ENCODE data around the gene ZNF516. TPM values are rescaled to one million over a fixed set of nuclear protein-coding genes. Genes with fewer than 3 reads are reported as not detected.
A peak's percentile ranks its signal among the peaks of the same experiment; 100 is the strongest.

Gene ZNF516
- total RNA-seq, 4 donors from 2014 or later = 20.5 to 55.4 (median 22.4) TPM

GRCh38 chr18:76416911-76417310, 78.1 kb downstream of the ZNF516 start:
- TF ChIP-seq POLR2AphosphoS5 (IDR thresholded peaks at IDR 0.05) = peak in 1 of 3 donors; percentile 39
- no peak for TF ChIP-seq CTCF (IDR thresholded peaks at IDR 0.05)
- H3K27me3 ChIP-seq = no peaks in the 10 kb centered on the region
- H3K27ac ChIP-seq = peak overlapping the region; percentile 36
- H3K9me3 ChIP-seq = no peaks in the 10 kb centered on the region
- peak overlapping the region; percentile 10 for H3K4me3 ChIP-seq
- H3K4me1 ChIP-seq = peaks cover 23% of the 10 kb centered on the region
- H3K36me3 ChIP-seq = no peaks in the 10 kb centered on the region
- peak in 1 of 2 donors; percentile 57 for DNase-seq (ENCODE audit: low spot score in 2 of 2)
- WGBS = 49% methylated on average over 9 of the region's 9 CpGs

- peaks cover 27% of the 10 kb centered on the region for H3K4me1 ChIP-seq
- TF ChIP-seq CTCF (IDR thresholded peaks at IDR 0.05) (no peak), POLR2AphosphoS5 (IDR thresholded peaks at IDR 0.05) (no peak), POLR2A (IDR thresholded peaks at IDR 0.05) (no peak), EP300 (IDR thresholded peaks at IDR 0.05) (no peak)
- H3K4me3 ChIP-seq = no peak overlapping the region
- DNase-seq (ENCODE audit: low spot score in 2 of 2) = peak in 1 of 2 donors; percentile 44
- no peaks in the 10 kb centered on the region for H3K9me3 ChIP-seq
- WGBS = 85% methylated on average over 17 of the region's 17 CpGs
- H3K27ac ChIP-seq = no peak overlapping the region
- H3K27me3 ChIP-seq = no peaks in the 10 kb centered on the region
- no peaks in the 10 kb centered on the region for H3K36me3 ChIP-seq
These were observed 80.0 kb downstream of the ZNF516 start for GRCh38 chr18:76414936-76415621.

DNA sequence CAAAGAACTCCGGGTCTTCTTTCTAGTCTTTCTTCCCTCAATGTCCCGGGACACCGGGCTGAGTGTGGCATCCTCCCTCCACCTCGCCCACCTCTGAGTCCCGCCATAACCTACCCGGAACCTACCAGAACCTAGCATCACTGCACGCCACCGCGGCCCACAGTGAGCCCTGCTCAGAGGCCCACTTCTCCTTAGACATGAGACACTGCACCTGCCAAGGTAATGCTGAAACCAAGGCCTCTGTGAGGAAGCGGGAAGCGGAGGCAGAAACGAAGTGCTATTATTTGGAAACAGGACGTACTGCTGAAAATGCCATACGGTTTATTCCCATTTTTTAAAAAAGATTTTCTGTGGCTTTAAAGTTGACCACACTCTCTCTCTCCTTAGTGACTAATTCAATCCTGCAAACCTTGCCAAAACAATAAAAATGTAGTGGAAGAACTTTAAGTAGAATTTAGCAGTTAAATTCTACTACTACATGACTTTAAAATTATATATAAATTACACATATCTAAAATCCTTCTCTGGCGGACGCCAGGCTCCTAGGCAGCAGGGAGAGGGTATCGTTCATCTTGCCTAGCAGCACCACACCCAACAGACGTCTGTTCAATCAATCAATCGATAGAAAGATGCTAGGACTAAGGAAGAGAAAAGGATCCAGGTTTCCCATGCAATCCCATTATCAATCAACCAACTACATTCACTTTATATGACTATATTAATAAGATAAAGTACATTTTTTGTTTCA, 82.0 kb downstream of the ZNF516 start:
- TF ChIP-seq POLR2AphosphoS5 (IDR thresholded peaks at IDR 0.05) (no peak), POLR2A (IDR thresholded peaks at IDR 0.05) (no peak), CTCF (IDR thresholded peaks at IDR 0.05) (no peak), EP300 (IDR thresholded peaks at IDR 0.05) (no peak)
- no peaks in the 10 kb centered on the region for H3K27me3 ChIP-seq
- H3K4me3 ChIP-seq = no peak overlapping the region
- no peaks in the 10 kb centered on the region for H3K36me3 ChIP-seq
- DNase-seq (ENCODE audit: low spot score in 2 of 2) = peak in 1 of 2 donors; percentile 48
- H3K9me3 ChIP-seq = no peaks in the 10 kb centered on the region
- 81% methylated on average over 19 of the region's 19 CpGs for WGBS
- peak overlapping the region; percentile 19 for H3K27ac ChIP-seq
- H3K4me1 ChIP-seq = peaks cover 27% of the 10 kb centered on the region

- no peaks in the 10 kb centered on the region for H3K36me3 ChIP-seq
- peak in 1 of 2 donors; percentile 58 for DNase-seq (ENCODE audit: low spot score in 2 of 2)
- WGBS = 64% methylated on average over 21 of the region's 21 CpGs
- H3K4me1 ChIP-seq = peaks cover 27% of the 10 kb centered on the region
- no peaks in the 10 kb centered on the region for H3K9me3 ChIP-seq
- H3K27ac ChIP-seq = peak overlapping the region; percentile 19
- H3K4me3 ChIP-seq = no peak overlapping the region
- no peak for TF ChIP-seq EP300 (IDR thresholded peaks at IDR 0.05)
- no peak for TF ChIP-seq POLR2AphosphoS5 (IDR thresholded peaks at IDR 0.05)
- TF ChIP-seq POLR2A (IDR thresholded peaks at IDR 0.05) = no peak
- TF ChIP-seq CTCF (IDR thresholded peaks at IDR 0.05) = no peak
- no peaks in the 10 kb centered on the region for H3K27me3 ChIP-seq
These were observed 82.8 kb downstream of the ZNF516 start for GRCh38 chr18:76412010-76412817.
